GM19467 (cell line): Measurements from ENCODE around the gene SLC10A4.
"Not testable (repeated sequence)": the region's sequence is repeated elsewhere in the genome, so short reads cannot be mapped to it uniquely, and the experiment has no call there.

Experiments used
- ATAC-seq: cut with Tn5 transposase; IDR thresholded peaks from one replicate; pipeline ENCODE4 v1.9.1; 2021; ENCODE audit warnings: mild to moderate bottlenecking, moderate library complexity; ENCODE audit not compliant: unreplicated experiment

Gene SLC10A4, protein sequence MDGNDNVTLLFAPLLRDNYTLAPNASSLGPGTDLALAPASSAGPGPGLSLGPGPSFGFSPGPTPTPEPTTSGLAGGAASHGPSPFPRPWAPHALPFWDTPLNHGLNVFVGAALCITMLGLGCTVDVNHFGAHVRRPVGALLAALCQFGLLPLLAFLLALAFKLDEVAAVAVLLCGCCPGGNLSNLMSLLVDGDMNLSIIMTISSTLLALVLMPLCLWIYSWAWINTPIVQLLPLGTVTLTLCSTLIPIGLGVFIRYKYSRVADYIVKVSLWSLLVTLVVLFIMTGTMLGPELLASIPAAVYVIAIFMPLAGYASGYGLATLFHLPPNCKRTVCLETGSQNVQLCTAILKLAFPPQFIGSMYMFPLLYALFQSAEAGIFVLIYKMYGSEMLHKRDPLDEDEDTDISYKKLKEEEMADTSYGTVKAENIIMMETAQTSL

DNA sequence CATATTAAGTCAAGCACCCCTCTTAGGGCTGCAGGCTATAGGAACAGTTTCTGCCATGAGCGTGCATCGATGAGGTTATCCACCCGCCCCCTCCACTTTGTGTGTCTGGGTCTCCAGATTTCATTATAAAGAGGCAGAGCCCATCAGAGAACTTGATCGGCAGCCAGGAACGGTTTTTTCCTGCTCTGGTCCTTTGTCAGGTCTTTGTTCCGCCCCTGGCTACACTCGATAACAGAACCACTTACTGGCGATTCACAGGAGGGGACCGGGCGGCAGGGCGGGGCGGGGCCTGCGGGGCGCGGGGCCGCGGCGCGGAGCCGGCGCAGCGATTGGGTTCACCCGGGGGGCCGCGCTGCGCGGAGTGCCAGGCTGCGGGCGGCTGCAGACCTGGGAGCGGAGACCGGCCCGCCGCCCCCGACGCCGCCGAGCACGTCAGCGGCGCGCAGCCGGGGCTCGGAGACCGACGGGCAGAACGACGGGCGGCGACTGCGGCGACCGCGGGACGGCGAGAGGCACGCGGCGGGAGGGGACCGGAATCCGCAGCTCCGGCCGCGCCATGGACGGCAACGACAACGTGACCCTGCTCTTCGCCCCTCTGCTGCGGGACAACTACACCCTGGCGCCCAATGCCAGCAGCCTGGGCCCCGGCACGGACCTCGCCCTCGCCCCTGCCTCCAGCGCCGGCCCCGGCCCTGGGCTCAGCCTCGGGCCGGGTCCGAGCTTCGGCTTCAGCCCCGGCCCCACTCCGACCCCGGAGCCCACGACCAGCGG is at the start of gene SLC10A4:
Gene SLC10A4, plus strand, starts transcription at position 338 of the 771 bp plus-strand sequence. Its CDS starts 219 bp downstream, at position 557.
- ATAC-seq, result no peak

DNA sequence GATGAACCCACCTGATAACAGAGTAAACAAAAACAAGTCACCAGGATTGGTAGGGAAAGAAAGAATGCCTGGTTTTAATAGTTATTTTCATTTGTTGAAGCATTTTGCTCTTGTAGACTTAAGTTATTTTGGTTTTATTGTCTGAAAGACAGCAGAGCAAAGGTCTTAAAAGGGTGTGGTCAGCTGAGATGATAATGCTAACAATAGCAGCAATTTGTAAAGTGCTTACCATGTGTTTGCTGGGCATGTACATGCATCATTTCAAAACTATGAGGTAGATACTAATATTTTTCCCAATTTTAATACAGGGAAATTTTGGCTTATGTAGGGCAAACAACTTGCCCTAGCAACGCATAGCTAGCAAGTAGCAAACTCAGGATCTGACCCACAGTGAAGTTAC is 46.8 kb upstream of the SLC10A4 start:
- no peak for ATAC-seq

DNA sequence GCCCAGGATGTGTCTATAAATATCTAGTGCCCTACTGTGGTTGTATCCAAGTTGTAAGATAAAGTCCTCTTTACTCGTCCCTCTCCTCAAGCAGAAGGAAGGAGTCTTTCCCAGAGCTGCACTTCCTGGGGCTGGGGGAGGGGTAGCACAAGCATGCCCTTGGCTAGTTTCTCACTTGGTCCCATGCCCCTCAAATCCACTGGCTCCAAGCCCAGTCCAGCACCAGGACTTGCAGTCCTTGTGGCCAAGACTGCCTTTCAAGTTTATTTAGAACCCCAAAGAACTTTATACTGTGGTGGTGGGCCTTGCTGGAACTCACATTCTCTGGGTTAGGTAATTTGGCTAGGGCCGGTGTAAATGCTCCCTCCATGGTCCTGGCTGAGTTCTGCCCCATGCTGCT is 43.2 kb upstream of the SLC10A4 start:
- no peak for ATAC-seq

GRCh38 chr4:48440914-48441313 is 42.2 kb upstream of the SLC10A4 start:
- ATAC-seq, result not testable (repeated sequence)

DNA sequence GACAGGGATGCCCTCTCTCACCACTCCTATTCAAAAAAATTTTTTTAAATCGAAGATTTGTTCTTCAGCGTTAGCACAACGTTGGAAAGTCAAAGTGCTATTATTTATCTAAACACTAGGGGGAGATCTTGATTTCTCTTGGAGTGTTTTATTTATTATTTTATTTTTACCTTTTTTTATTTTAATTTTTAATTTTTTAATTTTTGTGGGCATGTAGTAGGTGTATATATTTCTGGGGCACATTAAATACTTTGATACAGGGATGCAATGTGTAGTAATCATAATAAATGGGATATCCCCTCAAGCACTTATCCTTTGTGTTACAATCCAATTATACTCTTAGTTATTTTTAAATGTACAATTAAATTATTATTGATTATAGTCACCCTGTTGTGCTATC is 37.4 kb upstream of the SLC10A4 start:
- no peak for ATAC-seq

DNA sequence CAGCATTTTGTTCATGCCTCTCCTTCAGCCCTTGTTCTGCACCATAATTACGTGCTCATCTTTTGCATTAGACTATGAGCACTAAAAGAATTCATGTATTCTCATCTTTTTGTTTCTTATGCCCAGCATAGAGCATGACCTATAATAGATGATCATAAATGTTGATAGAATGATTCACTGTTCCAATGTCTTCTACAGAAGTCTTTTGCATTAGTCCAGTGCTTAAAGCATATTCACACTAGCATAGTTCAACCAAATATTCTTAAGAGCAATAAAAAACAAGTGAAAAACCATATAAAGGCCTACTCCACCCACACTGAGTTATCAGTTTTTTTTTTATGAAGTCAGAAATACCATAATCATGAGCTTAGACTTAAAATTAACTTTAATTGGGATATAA is 36.5 kb upstream of the SLC10A4 start:
- no peak for ATAC-seq

DNA sequence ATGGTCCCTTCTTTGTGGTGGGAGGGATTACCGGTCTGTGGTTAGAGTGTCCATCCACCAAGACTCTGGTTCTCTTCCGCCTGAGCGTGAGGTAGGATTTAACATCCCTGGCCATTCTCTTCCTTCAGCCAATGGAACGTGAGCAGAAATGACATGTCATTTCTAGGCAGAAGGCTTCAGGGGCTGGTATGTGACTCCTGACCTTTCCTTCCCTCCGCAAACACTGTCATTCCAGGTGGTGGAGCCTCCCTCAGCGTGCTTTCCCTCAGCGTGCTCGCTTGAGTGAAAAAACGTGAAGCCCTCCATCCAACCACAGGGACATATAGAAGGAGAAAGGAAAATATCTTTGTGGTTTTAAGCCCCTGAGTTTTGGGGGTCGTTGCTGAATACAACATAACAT is 34.0 kb upstream of the SLC10A4 start:
- ATAC-seq, result no peak

GRCh38 chr4:48450740-48451139 is 32.4 kb upstream of the SLC10A4 start:
- no peak for ATAC-seq

GRCh38 chr4:48451656-48452055 is 31.5 kb upstream of the SLC10A4 start:
- not testable (repeated sequence) for ATAC-seq

DNA sequence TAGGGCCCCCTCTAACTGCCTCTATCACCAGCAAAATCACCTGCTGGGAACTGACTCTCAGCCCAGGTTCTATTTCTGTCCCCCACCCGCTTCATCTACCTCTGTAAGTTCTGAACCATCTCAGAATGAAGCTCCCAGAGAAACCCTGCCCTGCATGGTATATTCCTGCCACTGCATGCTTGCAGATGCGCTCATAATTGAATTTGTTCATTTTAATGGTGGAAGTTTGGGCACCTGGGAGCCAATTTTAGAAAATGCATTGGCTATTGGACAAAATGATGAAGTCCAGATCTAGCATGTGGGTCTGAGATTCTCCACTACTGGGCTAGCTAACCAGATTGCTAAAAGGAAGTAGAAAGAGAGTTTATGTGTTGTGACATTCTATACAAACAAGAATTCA is 28.6 kb upstream of the SLC10A4 start:
- ATAC-seq, result no peak

DNA sequence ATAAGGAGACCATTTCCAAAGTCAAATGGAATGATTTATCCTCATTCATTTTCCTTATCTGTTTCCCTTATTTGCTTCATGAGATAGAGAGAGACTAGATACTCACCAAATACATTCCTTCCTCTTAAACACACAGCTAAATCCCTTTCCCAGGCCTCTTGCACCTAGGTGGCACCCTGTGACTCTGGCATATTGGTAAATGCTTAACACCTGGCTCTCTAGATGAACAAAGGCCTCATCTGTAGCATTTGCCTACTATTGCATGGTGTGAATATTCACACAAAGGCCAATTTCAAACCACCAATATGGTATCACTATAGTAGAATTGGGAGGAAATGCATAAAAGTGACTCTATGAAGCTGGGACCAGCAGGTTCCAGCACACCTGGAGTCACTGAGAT is 22.1 kb upstream of the SLC10A4 start:
- no peak for ATAC-seq

GRCh38 chr4:48462363-48462762 is 20.8 kb upstream of the SLC10A4 start:
- no peak for ATAC-seq

GRCh38 chr4:48467442-48467841 is 15.7 kb upstream of the SLC10A4 start:
- ATAC-seq, result no peak

- no peak for ATAC-seq
These were observed 15.3 kb upstream of the SLC10A4 start for GRCh38 chr4:48467891-48468290.

GRCh38 chr4:48470137-48470536 is 13.0 kb upstream of the SLC10A4 start:
- no peak for ATAC-seq

DNA sequence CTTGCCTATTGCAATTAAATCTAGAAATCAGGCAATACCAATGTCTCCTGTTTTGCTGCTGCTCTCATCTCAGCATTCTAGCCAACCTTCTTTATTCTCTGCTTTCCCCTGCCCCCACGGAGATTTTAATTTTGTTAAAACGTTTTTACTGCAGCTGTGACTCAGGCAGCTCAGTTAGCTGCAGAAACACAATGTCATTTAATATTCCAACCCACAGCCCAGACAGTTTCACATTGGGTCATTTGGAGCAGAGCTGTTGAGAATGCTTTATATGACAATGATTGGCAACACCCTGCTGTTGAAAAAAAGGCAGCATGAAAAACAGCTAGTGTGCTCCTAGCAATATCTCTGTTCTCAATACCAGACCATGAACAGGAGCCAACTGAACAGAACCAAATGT is 12.6 kb upstream of the SLC10A4 start:
- ATAC-seq, result no peak

- no peak for ATAC-seq
These were observed 10.3 kb upstream of the SLC10A4 start for GRCh38 chr4:48472794-48473193.

GRCh38 chr4:48475770-48476169 is 7.4 kb upstream of the SLC10A4 start:
- no peak for ATAC-seq

GRCh38 chr4:48478273-48478672 is 4.9 kb upstream of the SLC10A4 start:
- ATAC-seq, result no peak

- no peak for ATAC-seq
These were observed 1.6 kb upstream of the SLC10A4 start for GRCh38 chr4:48481581-48481980.

DNA sequence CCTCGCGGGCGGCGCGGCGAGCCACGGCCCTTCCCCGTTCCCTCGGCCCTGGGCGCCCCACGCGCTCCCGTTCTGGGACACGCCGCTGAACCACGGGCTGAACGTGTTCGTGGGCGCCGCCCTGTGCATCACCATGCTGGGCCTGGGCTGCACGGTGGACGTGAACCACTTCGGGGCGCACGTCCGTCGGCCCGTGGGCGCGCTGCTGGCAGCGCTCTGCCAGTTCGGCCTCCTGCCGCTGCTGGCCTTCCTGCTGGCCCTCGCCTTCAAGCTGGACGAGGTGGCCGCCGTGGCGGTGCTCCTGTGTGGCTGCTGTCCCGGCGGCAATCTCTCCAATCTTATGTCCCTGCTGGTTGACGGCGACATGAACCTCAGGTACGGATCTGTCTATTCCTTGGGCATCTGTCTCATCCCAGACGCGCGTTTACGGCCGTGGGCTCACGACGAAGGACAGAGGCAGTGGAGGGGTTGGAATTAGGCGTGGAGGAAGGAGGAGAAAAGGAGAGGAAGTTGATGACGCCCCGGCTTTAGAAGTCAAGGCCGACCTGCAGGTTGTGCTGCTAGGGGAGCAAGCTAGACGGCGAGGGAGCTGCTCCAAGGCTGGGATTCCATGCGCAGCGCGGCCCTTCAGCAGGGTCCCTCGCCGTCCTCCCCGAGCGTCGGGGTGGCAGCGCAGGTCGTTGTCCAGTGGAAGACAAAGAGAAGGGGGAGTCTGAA is 792 bp downstream of the SLC10A4 start:
- ATAC-seq, result no peak
